DMS 273 (cell line): Measurements from ENCODE around the gene SCG3.

ENCODE experiments used
- DNase-seq: peaks from one replicate; lab custom pipeline; 2025; ENCODE audit not compliant: unreplicated experiment; lab: John Stamatoyannopoulos, UW

SCG3 gene

GRCh38 chr15:51755790-51756189 is 74.5 kb downstream of the SCG3 start:
- no peak for DNase-seq

- DNase-seq = no peak
These were observed 75.2 kb downstream of the SCG3 start for GRCh38 chr15:51756482-51756881.

- peak; percentile 16 for DNase-seq
These were observed 76.1 kb downstream of the SCG3 start for GRCh38 chr15:51757450-51757849.

GRCh38 chr15:51758645-51759044 is 77.3 kb downstream of the SCG3 start:
- peak; percentile 89 for DNase-seq

- DNase-seq = peak; percentile 61
These were observed 78.3 kb downstream of the SCG3 start for GRCh38 chr15:51759557-51760070.

- DNase-seq = no peak
These were observed 79.5 kb downstream of the SCG3 start for GRCh38 chr15:51760805-51761204.

GRCh38 chr15:51765751-51766150 is 84.4 kb downstream of the SCG3 start:
- no peak for DNase-seq

GRCh38 chr15:51766341-51766740 is 85.0 kb downstream of the SCG3 start:
- no peak for DNase-seq

GRCh38 chr15:51768018-51768417 is 86.7 kb downstream of the SCG3 start:
- no peak for DNase-seq
